ENCODE measurements around the gene STRADB.

DNA sequence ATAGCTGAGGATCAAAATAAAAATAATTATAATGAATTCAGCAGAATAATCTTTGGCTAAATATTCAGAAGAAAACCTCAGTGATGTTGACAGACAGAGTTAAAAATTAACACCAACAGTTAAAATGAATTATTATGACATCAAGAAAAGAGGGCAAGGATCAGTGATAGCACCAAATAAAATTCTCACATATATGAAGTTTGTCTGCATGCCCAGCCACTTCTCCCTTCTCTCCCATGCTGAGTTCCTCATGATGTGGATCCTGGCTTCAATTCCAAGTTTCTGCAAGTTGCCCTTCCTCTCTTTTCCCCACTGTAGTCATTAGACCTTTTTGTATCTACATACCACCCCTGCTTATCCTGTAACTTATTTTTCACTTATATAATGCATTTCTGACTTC is 6.8 kb downstream of the STRADB start:
- TF ChIP-seq, protein P1, sequence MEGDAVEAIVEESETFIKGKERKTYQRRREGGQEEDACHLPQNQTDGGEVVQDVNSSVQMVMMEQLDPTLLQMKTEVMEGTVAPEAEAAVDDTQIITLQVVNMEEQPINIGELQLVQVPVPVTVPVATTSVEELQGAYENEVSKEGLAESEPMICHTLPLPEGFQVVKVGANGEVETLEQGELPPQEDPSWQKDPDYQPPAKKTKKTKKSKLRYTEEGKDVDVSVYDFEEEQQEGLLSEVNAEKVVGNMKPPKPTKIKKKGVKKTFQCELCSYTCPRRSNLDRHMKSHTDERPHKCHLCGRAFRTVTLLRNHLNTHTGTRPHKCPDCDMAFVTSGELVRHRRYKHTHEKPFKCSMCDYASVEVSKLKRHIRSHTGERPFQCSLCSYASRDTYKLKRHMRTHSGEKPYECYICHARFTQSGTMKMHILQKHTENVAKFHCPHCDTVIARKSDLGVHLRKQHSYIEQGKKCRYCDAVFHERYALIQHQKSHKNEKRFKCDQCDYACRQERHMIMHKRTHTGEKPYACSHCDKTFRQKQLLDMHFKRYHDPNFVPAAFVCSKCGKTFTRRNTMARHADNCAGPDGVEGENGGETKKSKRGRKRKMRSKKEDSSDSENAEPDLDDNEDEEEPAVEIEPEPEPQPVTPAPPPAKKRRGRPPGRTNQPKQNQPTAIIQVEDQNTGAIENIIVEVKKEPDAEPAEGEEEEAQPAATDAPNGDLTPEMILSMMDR (conservative IDR thresholded peaks at IDR 0.05; ENCODE audit: low read depth, low read length): no peak
- TF ChIP-seq EZH2 (IDR thresholded peaks at IDR 0.05; ENCODE audit: borderline replicate concordance, low read depth, low read length, poor library complexity, severe bottlenecking): no peak
